Peyer's patch (tissue), 4 donors: Measurements from ENCODE around the gene JPH3. TPM values are rescaled to one million over a fixed set of nuclear protein-coding genes. Genes with fewer than 3 reads are reported as not detected.

ENCODE experiments used
- DNase-seq, 3 donors: peaks; one replicate each; pipeline ENCODE4 v3.0.0-alpha.2; 2017 to 2019
- H3K27ac ChIP-seq, 4 donors: fragments of 200-600 bp; sonication (generic); one replicate each; pipeline ENCODE4 v1.5.1; 2016 to 2019
- H3K27me3 ChIP-seq, 2 donors: fragments of 200-600 bp; sonication (generic); one replicate each; pipeline ENCODE4 v1.5.1; 2019
- H3K36me3 ChIP-seq, 3 donors: fragments of 200-600 bp; sonication (generic); one replicate each; pipeline ENCODE4 v1.5.1; 2016 to 2019
- H3K4me1 ChIP-seq, 4 donors: fragments of 200-600 bp; sonication (generic); one replicate each; pipeline ENCODE4 v1.5.1; 2016 to 2019
- H3K4me3 ChIP-seq, 4 donors: fragments of 200-600 bp; sonication (generic); 1 replicate in 3 of 4; 2 replicates in 1 of 4; pipeline ENCODE4 v1.5.1; 2016 to 2019; ENCODE audit warnings: mild to moderate bottlenecking in 1 of 4
- H3K9me3 ChIP-seq, 4 donors: fragments of 200-600 bp; sonication (generic); one replicate each; pipeline ENCODE4 v1.5.1; 2016 to 2019; ENCODE audit warnings: mild to moderate bottlenecking in 1 of 4
- CTCF ChIP-seq, 6 experiments: fragments of 450-650 bp in 4 of 6; fragments of 200-600 bp in 2 of 6; sonication (generic) in 1 of 6; IDR thresholded peaks; one replicate each; pipeline ENCODE4 v1.5.1; 2017 to 2019; ENCODE audit warnings: antibody characterized with exemption in 6 of 6, mild to moderate bottlenecking in 3 of 6, moderate library complexity in 1 of 6
- POLR2A ChIP-seq, 2 donors: fragments of 450-650 bp; IDR thresholded peaks; one replicate each; pipeline ENCODE4 v1.5.1; 2017; ENCODE audit warnings: antibody characterized with exemption in 2 of 2, mild to moderate bottlenecking in 2 of 2, moderate library complexity in 2 of 2
- total RNA-seq, 4 donors: library from RNA; depleted of rRNA; stranded (reverse); fragments of >200 nt; gene quantifications; one replicate each; pipeline ENCODE4 v1.1.0, GENCODE V29; 2016

The JPH3 gene
- total RNA-seq, 4 donors from 2014 or later: 0.13 to 0.57 TPM; not detected in 2

- Histone ChIP-seq H3K4me1 (no peaks in the 10 kb centered on the region), H3K27ac (no peak overlapping the region), H3K27me3 (no peaks in the 10 kb centered on the region), H3K9me3 (no peaks in the 10 kb centered on the region), H3K36me3 (no peaks in the 10 kb centered on the region), H3K4me3 (no peak overlapping the region)
- no peak for TF ChIP-seq POLR2A (IDR thresholded peaks at IDR 0.05)
- no peak for TF ChIP-seq CTCF (IDR thresholded peaks at IDR 0.05)
- DNase-seq: no peak
Measured at GRCh38 chr16:87689956-87690465, 87.7 kb downstream of the JPH3 start.

DNA sequence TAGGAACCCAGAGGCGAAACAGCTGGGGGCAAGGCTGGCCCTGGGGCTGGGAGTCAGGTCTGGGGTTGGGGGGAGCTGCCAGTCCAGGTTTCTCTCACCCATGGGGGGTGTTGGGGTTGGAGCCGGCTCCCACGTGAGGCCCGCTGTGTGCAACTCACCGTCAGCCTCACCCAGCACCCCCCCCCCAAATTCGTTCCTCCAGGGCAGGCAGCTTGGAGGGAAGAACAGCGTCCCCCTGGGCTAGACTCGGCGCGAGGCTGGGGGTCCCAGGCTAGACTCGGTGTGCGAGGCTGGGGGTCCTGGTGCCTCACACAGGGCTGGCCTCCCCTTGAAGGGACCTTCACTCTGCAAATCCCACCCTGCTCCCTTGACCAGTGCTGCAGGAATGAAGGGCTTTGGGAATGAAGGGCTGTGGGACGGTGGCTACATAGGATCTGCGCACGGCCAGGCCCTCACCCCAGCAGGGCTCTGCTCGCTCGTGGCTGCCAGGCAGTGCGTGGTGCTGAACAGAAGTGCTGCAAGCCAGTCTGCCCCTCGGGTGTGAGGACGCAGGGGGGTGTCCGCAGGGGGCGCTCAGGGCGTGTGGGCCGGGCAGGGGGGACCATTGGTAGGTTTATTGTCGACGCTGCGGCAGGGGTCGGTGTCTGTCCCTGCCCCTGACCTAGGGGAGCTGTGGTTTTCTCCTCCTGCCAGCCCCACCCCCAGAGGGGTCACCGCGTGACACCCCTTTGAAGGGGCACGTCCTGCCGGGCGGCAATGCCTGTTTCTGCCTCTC lies 88.8 kb downstream of the JPH3 start:
- Histone ChIP-seq H3K36me3 (peaks cover 0 to 7% (median 0%) of the 10 kb centered on the region in 3 donors), H3K4me1 (no peaks in the 10 kb centered on the region), H3K4me3 (no peak overlapping the region), H3K27me3 (no peaks in the 10 kb centered on the region), H3K27ac (no peak overlapping the region), H3K9me3 (no peaks in the 10 kb centered on the region)
- no peak for TF ChIP-seq CTCF (IDR thresholded peaks at IDR 0.05)
- TF ChIP-seq POLR2A (IDR thresholded peaks at IDR 0.05): no peak
- no peak for DNase-seq

DNA sequence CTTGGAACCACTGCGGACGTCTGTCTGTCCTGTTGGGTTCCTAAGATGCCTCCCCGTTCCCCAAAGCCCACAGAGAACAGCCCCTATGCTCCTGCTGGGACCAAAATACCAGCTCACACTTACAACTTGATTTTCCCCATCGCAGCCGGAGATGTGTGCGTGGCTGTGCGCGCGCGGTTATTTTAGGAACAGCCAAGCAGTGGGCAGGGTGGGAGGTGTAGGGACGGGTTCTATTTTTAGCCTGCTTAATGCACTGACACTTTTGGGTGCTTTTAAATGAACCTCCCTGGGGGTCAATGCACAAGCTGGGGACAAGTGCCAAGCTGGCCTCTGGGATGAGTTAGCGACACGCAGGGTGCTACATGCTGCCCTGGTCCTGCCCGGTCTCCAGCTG lies 89.4 kb downstream of the JPH3 start:
- Histone ChIP-seq H3K4me1 (no peaks in the 10 kb centered on the region), H3K4me3 (no peak overlapping the region), H3K27me3 (no peaks in the 10 kb centered on the region), H3K27ac (no peak overlapping the region), H3K36me3 (peaks cover 0 to 10% (median 0%) of the 10 kb centered on the region in 3 donors), H3K9me3 (no peaks in the 10 kb centered on the region)
- no peak for DNase-seq
- TF ChIP-seq POLR2A (IDR thresholded peaks at IDR 0.05) (no peak), CTCF (IDR thresholded peaks at IDR 0.05) (no peak)

- DNase-seq: no peak
- no peak for TF ChIP-seq POLR2A (IDR thresholded peaks at IDR 0.05)
- no peak for TF ChIP-seq CTCF (IDR thresholded peaks at IDR 0.05)
- Histone ChIP-seq H3K4me1 (no peaks in the 10 kb centered on the region), H3K36me3 (peaks cover 0 to 10% (median 0%) of the 10 kb centered on the region in 3 donors), H3K9me3 (no peaks in the 10 kb centered on the region), H3K27me3 (no peaks in the 10 kb centered on the region), H3K27ac (no peak overlapping the region), H3K4me3 (no peak overlapping the region)
Measured at GRCh38 chr16:87692176-87692575, 89.9 kb downstream of the JPH3 start.

DNA sequence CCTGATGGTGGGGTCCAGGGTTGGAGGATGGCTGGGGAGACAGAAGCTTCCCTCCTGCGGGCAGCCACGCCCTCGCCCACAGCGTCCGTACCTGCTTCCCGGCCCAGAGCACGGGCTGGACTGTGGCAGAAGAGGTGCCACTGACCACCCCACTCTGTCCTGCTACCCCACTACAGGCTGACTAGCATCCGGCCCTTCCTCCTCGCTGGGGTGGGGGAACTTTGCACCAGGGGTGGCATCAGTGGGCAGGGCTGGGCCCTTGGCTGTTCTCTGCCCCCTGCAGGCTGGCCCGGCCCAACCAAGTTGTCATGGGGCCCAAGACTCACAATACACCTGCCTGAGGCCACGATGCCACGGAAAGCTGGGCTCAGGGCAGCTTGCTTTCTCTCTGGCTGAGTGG lies 90.4 kb downstream of the JPH3 start:
- Histone ChIP-seq H3K9me3 (no peaks in the 10 kb centered on the region), H3K27me3 (no peaks in the 10 kb centered on the region), H3K4me1 (no peaks in the 10 kb centered on the region), H3K4me3 (no peak overlapping the region), H3K27ac (no peak overlapping the region), H3K36me3 (peaks cover 0 to 10% (median 0%) of the 10 kb centered on the region in 3 donors)
- TF ChIP-seq CTCF (IDR thresholded peaks at IDR 0.05) (no peak), POLR2A (IDR thresholded peaks at IDR 0.05) (no peak)
- no peak for DNase-seq
